Erythroblast (primary cell): ENCODE measurements around the gene PLCD4.

Experiments used
- GATA1 ChIP-seq: IDR thresholded peaks from 2 replicates; pipeline ENCODE4 v1.6.1; 2011; ENCODE audit warnings: low read depth, mild to moderate bottlenecking, control low read depth, low read length, moderate library complexity
- POLR2A ChIP-seq: IDR thresholded peaks from 2 replicates; pipeline ENCODE4 v1.6.1; 2011; ENCODE audit warnings: mild to moderate bottlenecking, low read length

- TF ChIP-seq POLR2A: no peak
- TF ChIP-seq GATA1: no peak
Observed at GRCh38 chr2:218643751-218644310, 36.1 kb downstream of the PLCD4 start.
